ENCODE results near the gene NAV3.
A peak's percentile ranks its signal among the peaks of the same experiment; 100 is the strongest.

NAV3 gene

DNA sequence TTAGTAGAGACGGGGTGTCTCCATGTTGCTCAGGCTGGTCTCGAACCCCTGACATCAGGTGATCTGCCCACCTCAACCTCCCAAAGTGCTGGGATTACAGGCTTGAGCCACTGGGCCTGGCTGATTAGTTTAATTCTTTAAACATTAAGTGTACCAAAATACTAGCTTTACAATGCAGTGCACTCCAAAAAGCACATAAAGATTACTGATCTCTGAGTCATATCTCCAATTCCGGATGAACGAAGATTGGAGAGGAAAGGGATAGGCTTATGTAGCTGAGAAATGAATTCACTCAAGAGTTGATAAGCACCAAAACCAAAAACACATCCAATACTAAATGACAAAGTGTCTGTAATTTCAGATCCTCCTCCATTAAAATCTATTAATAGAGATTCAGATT is 15.1 kb downstream of the NAV3 start:
- DNase-seq = no peak

DNA sequence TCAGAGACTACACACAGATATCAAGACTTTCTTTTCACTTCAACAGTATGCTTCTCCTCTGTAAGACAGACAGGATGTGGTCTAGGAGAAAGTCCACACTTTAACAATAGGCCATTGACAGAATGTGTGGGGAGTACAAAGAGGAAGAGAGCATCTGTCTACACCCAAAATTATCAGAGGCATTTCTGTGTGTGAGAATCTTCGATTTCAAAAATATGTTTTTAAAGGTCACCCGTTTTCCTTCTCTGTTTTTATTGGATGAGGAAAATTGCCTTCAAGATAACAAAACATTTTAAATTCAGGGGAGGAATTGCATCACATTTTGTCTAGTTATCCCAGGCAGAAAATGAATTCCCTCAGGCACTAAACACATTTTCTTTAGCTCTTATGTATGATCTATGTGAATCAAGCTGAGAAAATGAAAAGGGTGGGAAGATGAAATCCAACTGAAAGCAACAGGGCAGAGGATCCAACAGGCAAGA is 16.4 kb downstream of the NAV3 start:
- no peak for DNase-seq

DNA sequence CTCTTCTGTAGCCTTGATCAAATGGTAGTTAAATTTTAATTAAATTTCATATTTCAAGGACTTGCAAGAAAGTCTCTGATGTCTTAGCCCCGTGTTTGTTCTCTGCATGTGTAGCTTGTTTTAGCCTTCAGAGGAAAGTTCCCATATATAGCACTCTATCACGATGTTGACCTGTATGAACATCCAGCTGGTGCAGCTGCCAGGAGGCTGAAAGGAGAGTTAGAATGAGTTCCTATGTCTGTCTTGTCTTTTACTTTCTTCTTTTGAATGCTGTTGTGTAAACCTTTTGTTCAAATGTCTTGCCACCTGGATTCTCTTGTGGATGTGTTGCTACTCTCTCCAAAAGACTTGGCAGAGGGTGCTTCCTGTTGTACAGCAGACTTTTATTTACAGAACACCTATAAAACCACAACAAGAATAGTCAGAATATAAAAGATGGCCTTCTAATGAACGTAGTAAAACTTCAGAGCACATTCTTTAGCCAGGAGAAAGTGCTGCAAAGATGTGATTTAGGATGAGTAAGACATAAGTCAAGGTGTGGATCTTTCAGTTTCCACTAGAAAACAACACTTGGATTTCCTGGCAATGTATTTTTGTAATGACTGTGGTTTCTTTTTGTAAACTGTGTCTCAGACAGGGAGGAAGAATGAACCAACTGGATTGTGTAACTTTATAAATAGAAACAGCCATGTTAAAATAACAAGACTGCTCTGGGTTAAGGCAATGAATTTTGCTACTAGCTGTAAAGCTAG is 17.2 kb downstream of the NAV3 start:
- DNase-seq = no peak

DNA sequence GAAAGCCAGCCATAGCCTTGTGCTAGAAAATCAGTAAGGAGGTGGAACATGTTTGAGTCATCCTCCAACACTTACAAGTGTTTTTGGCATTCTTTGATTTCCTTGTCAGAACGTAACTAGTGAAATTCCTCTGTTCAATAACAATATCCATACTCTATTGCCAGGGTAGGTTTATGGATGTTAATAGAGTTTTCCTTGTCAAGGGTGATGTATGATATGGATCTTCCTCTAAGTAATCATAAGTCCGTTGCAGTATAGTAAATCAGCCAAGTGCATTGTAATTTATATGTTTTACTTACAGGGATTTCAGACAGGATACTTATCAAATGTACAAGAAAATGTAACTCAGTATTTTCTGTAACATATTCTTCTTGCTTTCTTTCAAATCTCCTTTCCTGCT is 19.4 kb downstream of the NAV3 start:
- DNase-seq = no peak

DNA sequence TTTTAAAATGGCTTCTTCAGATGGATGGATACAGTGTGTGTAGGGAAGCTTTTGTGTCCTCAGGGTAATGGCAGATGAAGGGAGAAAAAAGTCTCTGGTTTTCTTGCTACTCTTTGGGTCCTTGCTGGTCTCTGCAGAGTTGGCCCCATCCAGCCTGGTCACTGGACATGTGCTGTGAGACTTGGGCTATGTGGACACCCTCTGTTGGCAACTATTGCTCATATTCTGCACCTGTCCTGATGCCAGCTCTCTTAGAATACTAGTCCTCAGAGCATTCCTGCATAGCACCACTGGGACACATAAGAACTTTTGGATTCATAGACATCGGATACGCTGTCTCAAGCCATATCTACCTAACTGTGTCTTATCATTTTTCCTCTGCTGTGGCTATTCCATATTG is 20.0 kb downstream of the NAV3 start:
- DNase-seq = no peak

DNA sequence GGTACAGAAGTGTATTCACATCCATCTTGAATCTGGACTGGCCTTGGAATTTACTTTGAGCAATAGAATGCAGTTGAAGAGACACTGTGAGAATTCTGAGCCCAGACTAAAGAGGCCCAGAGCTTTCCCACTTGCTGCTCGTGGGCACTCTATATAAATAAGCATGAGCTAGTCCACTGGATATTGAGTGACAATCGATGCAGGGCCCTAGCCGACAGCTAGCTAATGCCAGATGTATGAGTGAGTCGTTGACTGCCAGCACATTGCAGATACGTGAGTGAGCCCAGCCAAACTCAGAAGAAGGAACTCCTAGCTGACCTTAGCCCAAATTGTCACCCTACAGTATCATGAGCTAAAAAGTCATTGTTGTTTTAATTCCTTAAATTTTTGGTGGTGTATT is 24.9 kb downstream of the NAV3 start:
- DNase-seq = no peak

DNA sequence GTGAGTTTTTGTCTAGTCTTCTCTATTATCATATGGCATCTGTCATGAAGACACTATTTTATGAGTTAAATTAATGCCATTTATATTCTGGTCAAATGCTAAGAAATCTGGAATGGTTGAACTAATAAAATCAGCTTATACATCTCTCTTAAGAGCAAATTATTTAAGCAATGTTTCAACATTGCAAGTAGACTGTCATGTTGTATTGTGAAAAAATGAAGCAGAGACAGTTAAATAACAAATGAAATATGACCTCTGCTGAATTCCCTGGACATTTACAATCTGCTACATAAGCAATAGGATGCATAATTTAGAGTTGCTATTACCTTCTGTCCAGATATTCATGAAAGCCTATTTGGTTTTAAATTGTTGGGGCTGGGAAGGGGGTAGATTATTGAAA is 30.6 kb downstream of the NAV3 start:
- no peak for DNase-seq

DNA sequence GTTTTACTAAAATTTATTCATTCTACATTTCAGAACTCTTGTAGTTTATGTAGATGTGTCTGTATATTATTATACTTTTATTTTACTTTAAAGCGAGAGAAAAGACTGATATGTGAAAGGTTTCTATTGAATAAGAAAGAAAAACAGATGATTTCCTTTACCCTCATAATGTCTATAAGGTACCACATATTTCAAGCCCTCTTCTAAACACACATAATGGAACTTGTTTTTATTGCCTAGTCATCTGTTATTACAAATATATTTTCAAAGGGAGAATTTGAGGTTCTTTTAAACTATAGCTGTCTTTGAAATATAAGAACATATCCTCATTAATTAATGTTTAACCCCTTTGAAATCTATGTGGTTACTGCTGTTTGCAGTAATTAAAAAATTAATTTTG is 34.5 kb downstream of the NAV3 start:
- DNase-seq = no peak

DNA sequence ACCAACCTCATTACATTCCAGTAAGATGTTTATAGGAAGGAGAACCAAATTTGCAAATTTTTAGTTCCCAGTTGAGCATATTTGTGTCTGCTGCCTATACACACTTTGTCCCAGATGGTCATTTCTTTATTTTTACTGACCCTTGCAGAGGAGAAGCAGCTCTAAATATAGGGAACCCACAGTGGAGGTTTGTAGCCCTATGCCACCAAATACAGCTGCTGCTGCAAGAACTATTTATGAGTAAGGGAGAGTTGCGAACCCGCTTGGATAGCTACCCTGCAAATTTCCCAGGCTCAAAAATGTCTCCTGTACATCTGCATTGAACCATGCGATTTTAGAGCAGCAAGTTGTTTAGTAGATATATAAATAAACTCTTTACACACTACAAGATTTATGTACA is 48.2 kb downstream of the NAV3 start:
- no peak for DNase-seq

DNA sequence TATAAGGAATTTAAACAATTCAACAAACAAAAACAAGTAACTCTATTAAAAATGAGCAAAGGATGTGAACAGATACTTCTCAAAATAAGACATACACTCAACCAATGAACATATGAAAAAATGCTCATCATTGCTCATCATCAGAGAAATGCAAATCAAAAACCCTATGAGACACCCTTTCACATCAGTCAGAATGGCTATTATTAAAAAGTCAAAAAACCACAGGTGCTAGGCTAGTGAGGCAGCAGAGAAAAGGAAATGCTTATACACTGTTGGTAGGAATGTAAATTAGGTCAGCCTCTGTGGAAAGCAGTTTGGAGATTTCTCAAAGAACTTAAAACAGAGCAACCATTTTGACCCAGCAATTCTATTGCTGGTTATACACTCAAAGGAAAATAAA is 52.0 kb downstream of the NAV3 start:
- no peak for DNase-seq

DNA sequence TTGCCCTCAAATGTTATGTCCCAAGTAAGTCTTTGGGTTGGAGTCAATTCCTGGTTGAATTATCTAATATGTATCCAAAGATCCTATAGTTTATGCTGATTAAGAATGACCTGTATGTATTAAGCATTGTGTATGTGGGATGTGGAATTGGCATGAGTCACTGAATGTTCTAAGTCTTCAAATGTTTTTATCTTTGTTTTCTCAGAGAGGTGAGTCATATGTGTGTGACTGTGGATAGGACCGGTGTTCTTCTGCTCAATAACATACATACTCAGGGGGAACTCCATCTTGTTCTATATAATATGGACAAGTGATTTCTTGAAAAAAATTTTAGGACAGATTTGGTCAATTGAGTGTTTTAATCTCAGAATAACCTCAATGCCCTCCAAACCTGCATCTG is 57.9 kb downstream of the NAV3 start:
- no peak for DNase-seq

DNA sequence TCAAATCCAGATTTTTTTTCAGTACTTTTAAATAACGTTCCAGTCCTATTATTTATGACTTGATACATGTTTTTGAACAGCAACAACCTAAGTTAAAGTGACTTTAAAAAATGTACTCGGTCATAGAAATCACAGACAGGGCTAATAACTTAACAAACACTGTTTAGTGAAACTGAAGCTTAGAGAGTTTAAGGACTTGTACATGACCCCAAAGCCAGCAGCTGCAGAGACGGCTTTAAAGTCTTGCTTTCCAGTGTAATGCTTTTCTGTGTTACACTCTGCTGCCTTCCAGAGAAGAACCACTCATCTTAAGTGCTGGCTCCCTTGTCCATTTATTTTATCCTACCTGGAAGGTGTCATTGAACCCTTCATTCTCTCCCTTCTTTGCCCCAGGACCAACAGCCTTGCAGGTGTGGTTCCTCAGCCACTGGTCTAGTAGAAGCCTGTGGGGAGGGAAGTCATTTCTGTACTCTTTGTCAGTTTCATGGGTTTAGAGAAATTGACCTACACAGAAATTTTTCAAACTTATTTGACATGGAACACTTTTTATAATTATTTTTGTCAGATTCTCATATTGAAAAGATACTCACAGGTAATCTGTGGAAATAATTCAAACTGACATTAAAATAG is 60.9 kb downstream of the NAV3 start:
- no peak for DNase-seq

DNA sequence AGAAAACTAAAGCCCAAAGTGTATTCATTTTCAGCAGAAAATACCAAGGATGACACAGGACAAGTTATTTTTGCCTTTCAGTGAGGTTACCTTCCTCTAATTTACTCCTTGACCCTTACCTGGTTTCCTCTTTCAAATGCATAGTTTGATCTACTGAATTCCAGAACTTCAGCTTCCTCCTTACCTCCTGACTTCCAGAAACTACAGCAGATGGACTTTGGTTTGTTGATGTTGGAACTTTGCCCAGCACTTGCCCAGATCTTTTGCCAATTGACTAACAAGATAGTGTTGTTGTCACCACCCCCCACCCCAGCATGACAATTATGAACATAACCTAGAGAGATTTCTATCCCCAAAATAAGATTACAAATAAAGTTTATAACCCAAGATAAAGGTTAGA is 63.2 kb downstream of the NAV3 start:
- no peak for DNase-seq

DNA sequence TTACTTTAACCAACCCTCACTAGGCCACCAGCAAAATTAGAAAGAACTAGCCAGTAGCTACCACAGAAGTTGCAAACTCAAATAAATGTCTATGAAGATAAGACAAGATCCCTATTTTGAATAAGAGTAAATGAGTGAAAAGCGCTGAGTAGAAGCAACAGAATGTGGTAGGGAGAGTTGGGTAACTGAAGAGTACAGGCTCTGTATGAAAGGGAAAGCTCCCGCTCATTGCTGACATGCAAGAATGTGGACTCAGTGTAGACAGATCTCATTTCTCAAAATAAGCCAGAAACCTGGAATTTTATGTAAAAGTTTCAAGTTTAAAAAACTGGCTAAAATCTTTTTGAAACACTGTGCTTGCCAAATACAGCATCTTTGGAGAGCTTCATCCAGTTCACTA is 63.9 kb downstream of the NAV3 start:
- DNase-seq = no peak

DNA sequence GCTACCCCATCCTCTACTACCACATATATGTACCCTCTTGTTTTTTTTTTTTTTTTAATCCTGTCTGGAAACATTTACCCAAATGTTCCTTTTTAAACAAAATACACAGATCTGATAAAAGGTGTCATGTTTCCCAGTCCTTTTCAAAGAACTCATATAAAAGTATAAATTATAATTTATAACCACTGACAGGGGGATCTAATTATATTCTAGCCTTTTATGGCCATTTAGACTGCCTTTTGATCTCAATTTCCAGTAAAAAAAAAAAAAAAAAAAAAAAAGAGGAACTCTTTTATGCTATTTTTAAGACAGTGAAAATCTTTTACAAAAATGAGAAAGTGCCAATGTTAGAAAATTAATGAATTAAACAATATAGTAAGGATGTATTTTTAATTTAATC is 65.0 kb downstream of the NAV3 start:
- no peak for DNase-seq

DNA sequence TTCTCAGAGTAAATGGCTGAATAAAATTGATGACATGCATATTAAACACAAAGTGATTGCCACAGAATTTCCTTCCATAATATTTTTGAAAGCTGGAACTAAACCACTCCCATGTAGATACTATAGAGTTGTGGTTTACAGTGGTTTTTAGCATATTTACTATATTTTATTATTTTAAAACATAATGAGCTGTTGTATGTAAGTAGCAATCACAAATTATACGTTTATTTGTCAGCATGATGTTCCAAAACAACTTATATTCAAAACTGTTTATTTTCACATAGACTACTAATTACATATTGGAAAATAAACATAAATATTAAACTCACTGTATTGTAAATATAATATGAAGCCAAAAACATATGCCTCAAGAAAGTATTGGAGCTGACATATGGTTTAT is 77.2 kb downstream of the NAV3 start:
- no peak for DNase-seq

DNA sequence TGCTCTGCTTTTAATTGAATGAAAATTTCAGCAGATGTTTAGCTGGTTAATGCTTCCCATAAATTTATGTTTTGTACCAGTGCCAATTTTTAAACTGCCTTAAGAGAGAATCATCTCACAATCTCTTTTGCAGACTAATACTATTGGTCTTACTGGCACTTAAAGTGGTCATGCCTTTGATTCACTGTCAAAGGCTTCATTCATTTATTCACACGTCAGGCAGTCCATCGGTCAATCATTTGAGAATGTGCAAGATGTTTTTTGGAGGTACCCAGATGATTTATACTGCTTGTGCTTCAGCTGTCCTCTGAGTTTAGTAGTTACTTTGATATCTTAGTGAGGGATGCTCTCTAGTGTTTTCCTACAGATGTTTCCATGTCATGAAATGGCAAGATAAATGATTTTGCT is 83.4 kb downstream of the NAV3 start:
- DNase-seq = no peak

DNA sequence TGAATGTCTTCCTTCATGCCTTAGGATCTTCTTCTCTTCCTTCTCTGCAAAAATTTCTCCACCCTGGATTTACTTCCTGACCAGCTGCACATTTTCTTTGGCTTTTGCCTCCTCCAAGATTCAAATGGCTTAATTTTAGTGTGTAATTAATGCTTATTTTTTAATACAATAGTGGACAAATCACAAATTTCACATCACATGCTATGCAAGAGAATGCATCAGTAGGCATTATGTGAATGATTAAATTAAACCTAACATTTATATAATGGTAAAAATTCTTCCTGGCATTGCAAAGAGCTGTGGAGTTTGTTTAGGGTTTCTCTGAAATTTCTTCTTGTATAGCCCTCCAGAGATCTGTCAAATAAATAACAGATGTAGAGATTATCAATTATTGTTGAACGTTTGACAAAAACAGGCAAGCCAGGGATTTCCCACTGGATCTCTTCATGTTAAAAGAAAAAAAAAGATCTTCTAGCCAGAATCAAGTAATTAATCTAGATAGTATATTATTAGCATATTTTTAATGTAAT is 84.4 kb downstream of the NAV3 start:
- DNase-seq = no peak

DNA sequence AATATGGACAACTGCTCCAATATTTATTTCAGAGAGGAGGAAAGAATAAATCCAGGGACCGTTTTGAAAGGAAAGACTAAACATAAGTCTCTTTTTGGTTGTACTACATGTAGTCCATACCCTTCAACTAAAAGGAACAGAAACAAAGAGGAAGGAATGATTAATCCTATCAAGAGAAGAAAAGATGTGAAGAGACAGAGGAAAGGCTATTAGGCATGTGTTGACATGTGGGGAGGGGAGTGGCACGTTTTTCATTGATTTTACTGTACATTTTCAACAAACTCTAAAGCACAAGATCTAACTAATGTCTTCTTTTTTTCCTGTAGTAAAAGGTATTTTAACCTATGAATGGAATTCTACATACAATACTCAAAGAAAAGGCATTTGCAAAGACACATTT is 85.6 kb downstream of the NAV3 start:
- DNase-seq = no peak

DNA sequence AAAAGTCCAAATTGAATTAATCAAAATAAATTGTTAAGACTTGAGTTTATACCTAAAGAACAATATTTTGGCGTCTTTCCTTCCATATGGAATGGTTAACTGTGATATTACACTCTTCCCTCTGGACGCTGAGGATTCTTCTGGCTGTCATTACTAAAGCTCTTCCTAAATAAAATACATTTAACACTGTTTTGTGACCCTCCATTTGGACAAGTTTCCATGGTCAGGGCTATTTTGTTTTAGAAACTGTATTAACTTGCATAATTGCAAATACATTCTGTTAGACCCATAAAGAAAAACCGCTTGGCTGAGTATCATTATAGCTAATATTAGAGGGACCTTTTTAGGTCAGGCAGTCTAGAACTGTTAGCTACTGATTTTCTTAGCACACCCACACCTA is 87.4 kb downstream of the NAV3 start:
- DNase-seq = no peak

DNA sequence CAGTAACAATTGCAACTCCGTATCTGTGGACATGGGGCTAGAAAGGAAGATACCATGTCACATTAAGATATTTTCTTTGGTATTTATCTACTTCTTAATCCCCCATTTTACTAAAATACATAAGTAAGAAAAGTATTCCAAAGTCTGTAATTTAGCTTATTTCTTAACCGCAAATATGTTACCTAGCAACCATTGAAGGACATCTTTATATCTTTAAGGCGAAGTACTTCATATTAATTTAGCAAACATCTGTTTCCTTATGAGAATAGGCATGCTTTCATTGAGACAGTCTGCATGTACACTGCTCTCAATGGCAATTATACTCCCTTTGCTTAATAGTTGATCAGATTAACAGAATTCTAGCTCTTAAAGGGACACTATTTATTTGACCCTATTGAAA is 88.8 kb downstream of the NAV3 start:
- DNase-seq = no peak

DNA sequence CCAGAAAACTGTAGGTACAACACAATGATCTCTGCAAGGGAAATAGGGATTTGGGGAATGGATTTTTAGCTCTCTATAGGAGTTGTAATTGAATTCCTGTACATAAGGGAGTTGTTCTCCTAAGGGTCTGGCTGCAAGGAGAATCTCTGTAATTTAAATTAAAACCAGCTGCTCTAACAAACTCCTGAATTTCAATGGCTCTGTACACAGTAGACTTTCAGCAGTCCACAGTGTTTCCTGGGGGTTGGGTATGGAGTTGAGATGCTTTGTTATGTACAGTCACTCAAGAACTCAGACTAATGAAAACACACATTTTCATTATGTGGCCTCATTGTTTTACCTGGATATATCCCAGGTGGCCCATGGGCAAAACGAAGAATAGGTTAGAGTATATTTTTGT is 93.2 kb downstream of the NAV3 start:
- DNase-seq = no peak

DNA sequence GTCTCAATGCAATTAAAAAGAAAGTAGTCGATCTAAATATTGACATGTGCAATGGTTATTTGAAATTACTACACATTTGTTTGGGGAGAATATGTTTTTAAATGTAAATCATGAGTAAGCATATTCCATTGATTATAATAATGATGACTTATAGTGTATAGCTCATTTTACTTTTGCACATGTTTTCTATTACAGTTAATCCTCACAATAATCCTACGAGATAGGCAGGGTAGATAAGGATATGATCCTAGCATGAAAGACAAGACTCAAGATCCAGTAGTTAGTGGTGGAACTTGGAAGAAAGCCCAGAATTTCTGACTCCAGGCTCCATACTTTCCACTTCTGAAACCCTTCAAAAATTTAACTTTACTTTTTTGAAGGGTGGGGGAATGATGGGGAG is 94.0 kb downstream of the NAV3 start:
- no peak for DNase-seq

DNA sequence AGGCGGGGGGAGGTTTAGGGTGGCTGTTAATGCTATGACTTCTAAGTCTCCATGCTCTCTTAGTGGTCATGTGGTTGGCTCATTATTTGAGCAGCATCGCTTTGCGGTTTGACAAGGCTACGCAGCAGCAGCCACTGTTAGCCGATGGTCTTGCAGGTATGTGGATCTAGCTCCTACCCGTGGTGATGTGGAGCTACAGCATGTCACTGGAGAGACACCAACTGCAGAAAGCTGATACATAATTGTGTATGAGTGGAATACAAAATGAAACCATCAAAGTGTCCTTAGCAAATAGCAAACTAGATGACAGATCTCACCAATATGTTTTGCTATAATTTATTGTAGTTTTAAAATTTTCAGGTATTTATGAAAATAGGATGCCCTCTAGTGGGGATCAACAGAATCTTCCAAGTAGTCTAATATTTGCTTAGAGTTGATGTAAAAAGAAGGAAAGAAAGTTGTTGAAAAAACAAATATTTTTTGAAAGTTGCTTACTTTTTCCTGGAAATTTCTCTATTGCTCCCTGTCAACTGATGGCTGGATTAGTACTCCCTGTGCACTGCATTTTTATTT is 94.9 kb downstream of the NAV3 start:
- DNase-seq = peak; percentile 16
